K562 (cell line): Measurements from ENCODE around the gene THOC5. TPM values are rescaled to one million over a fixed set of nuclear protein-coding genes. Genes with fewer than 3 reads are reported as not detected.
A peak's percentile ranks its signal among the peaks of the same experiment; 100 is the strongest.

Source experiments
- ATAC-seq: fragments of 200-7000 bp; cut with Tn5 transposase; 3 replicates; pipeline ENCODE4 v1.9.1; 2020; ENCODE audit warnings: moderate library complexity
- BruUV-seq: library from RNA; stranded (reverse); fragments of 400-500 nt; replicated peaks from 2 replicates; lab custom pipeline; 2021; lab: Mats Ljungman, UMichigan
- CTCF ChIA-PET: fragments of 300-600 bp; formaldehyde crosslinking; extraction: SDS; loops from one replicate; lab custom pipeline; 2021; ENCODE audit warnings: low intra/inter-chr PET ratio; lab: Yijun Ruan, JAX
- POLR2A ChIA-PET: fragments of 300-600, 350-650 bp; sonication (Branson Sonifier 250); formaldehyde crosslinking; extraction: SDS; loops from one replicate; lab custom pipeline; 2021; ENCODE audit warnings: antibody characterized with exemption, inconsistent platforms; lab: Yijun Ruan, JAX
- DNase-seq, 4 experiments: peaks; one replicate each; pipeline versions ENCODE4 v3.0.0 to v3.0.0-alpha.2; 2011 to 2018; ENCODE audit warnings: low spot score in 3 of 4, mixed read lengths in 3 of 4; ENCODE audit errors: extremely low read depth in 1 of 4
- FAIRE-seq: peaks from 2 replicates; lab custom pipeline; 2011; peaks lifted over from hg19 to GRCh38; lab: Jason Lieb, UNC
- H2AFZ ChIP-seq: 2 replicates; pipeline ENCODE4 v1.6.0; 2011; ENCODE audit warnings: low read depth, low read length, control low read depth, inconsistent platforms
- H3K27ac ChIP-seq: fragments of 200-600 bp; 3 replicates; pipeline ENCODE4 v1.8.0; 2011; ENCODE audit warnings: low read depth, mild to moderate bottlenecking, control low read depth, inconsistent platforms, low read length, moderate library complexity, mixed read lengths; ENCODE audit errors: extremely low read depth
- H3K27me3 ChIP-seq, 2 experiments: fragments of 300-600 bp in 1 of 2; 2 replicates in 1 of 2; 3 replicates in 1 of 2; pipeline versions ENCODE4 v1.6.0 to v1.8.0; 2011; ENCODE audit warnings: inconsistent platforms in 2 of 2, low read length in 2 of 2, mild to moderate bottlenecking in 1 of 2, mixed read lengths in 1 of 2, moderate library complexity in 1 of 2; ENCODE audit not compliant: control insufficient read depth in 2 of 2, insufficient read depth in 2 of 2
- H3K36me3 ChIP-seq: fragments of 300-600 bp; 3 replicates; pipeline ENCODE4 v1.8.0; 2011; ENCODE audit warnings: mild to moderate bottlenecking, low read length, inconsistent platforms; ENCODE audit not compliant: control insufficient read depth, insufficient read depth
- H3K4me1 ChIP-seq, 2 experiments: fragments of 200-600 bp in 1 of 2; replicated peaks in 1 of 2; 2 replicates in 1 of 2; 3 replicates in 1 of 2; pipeline versions ENCODE4 v1.5.1 to v1.8.0; 2011; ENCODE audit warnings: inconsistent platforms in 2 of 2, low read length in 2 of 2, mild to moderate bottlenecking in 1 of 2, mixed read lengths in 1 of 2, moderate library complexity in 1 of 2; ENCODE audit not compliant: control insufficient read depth in 2 of 2, insufficient read depth in 2 of 2
- H3K4me2 ChIP-seq: 2 replicates; pipeline ENCODE4 v1.6.1; 2011; ENCODE audit warnings: low read length, control low read depth, inconsistent platforms, mixed read lengths; ENCODE audit not compliant: insufficient read depth
- H3K4me3 ChIP-seq: fragments of 200-600 bp; sonication (generic), shearing (Covaris generic); 2 replicates; pipeline ENCODE4 v1.5.1; 2016; ENCODE audit warnings: control low read depth, inconsistent platforms
- H3K79me2 ChIP-seq: fragments of 200-600 bp; 3 replicates; pipeline ENCODE4 v1.8.0; 2011; ENCODE audit warnings: low read length, inconsistent platforms; ENCODE audit not compliant: control insufficient read depth, insufficient read depth
- H3K9ac ChIP-seq, 2 experiments: 2 replicates each; pipeline versions ENCODE4 v1.6.0 to v1.6.1; 2011; ENCODE audit warnings: low read depth in 2 of 2, low read length in 2 of 2, control low read depth in 1 of 2, inconsistent platforms in 1 of 2, mild to moderate bottlenecking in 1 of 2, mixed read lengths in 1 of 2; ENCODE audit not compliant: insufficient read depth in 1 of 2
- H3K9me1 ChIP-seq: one replicate; pipeline ENCODE4 v1.6.0; 2011; ENCODE audit warnings: inconsistent platforms, mild to moderate bottlenecking, low read length, moderate library complexity; ENCODE audit not compliant: control insufficient read depth, insufficient read depth
- H3K9me3 ChIP-seq: replicated peaks from 2 replicates; pipeline ENCODE4 v1.5.1; 2011; ENCODE audit warnings: low read depth, low read length, inconsistent platforms; ENCODE audit not compliant: control insufficient read depth, insufficient read depth
- H4K20me1 ChIP-seq: replicated peaks from 2 replicates; pipeline ENCODE4 v1.6.1; 2011; ENCODE audit warnings: low read length, inconsistent platforms, mixed read lengths; ENCODE audit not compliant: control insufficient read depth, insufficient read depth
- ARID2 ChIP-seq: fragments of 450-650 bp; IDR thresholded peaks from 2 replicates; pipeline ENCODE4 v1.6.1; 2017; ENCODE audit warnings: antibody characterized with exemption, mild to moderate bottlenecking
- C11orf30 ChIP-seq: fragments of 450-650 bp; IDR thresholded peaks from 2 replicates; pipeline ENCODE4 v1.6.1; 2016; ENCODE audit warnings: low read depth, mild to moderate bottlenecking
- CBFA2T3 ChIP-seq: fragments of 450-650 bp; IDR thresholded peaks from 2 replicates; pipeline ENCODE4 v1.6.1; 2017
- CREM ChIP-seq: IDR thresholded peaks from 2 replicates; pipeline ENCODE4 v1.6.1; 2014; ENCODE audit warnings: antibody characterized with exemption, low read depth
- HLTF ChIP-seq: fragments of 450-650 bp; IDR thresholded peaks from 2 replicates; pipeline ENCODE4 v1.6.1; 2016
- KLF16 ChIP-seq: IDR thresholded peaks from 2 replicates; pipeline ENCODE4 v1.6.1; 2016; ENCODE audit warnings: antibody characterized with exemption
- NFE2 ChIP-seq: IDR thresholded peaks from 2 replicates; pipeline ENCODE4 v1.6.1; 2014; ENCODE audit warnings: antibody characterized with exemption, low read depth
- NFIC ChIP-seq: fragments of 450-650 bp; IDR thresholded peaks from 2 replicates; pipeline ENCODE4 v1.6.1; 2017; ENCODE audit warnings: mild to moderate bottlenecking, inconsistent platforms
- SMARCE1 ChIP-seq: fragments of 450-650 bp; IDR thresholded peaks from 2 replicates; pipeline ENCODE4 v1.7.1; 2016; ENCODE audit warnings: mild to moderate bottlenecking
- STAT5B ChIP-seq: fragments of 250-450 bp; sonication (Bioruptor Pico); IDR thresholded peaks from 2 replicates; pipeline ENCODE4 v1.8.0; 2021; ENCODE audit warnings: mild to moderate bottlenecking, inconsistent platforms
- TAF1 ChIP-seq: IDR thresholded peaks from 2 replicates; pipeline ENCODE4 v1.6.1; 2011; ENCODE audit warnings: mild to moderate bottlenecking, low read length, moderate library complexity; ENCODE audit not compliant: insufficient read depth, control insufficient read depth, severe bottlenecking; ENCODE audit errors: extremely low read depth
- TBL1XR1 ChIP-seq, 2 experiments: IDR thresholded peaks; 2 replicates each; pipeline ENCODE4 v1.6.1; 2012; ENCODE audit warnings: improper control_type of control experiment in 2 of 2, low read length in 2 of 2, mild to moderate bottlenecking in 1 of 2
- TCFL5 ChIP-seq: fragments of 250-450 bp; sonication (Bioruptor Pico); conservative IDR thresholded peaks from 2 replicates; pipeline ENCODE4 v1.6.1; 2021; ENCODE audit warnings: mild to moderate bottlenecking, moderate library complexity, matching md5 sums
- TEAD2 ChIP-seq: fragments of 450-650 bp; IDR thresholded peaks from 2 replicates; pipeline ENCODE4 v1.6.1; 2016; ENCODE audit warnings: missing genetic modification characterization, control low read depth, missing compliant biosample characterization
- XRCC4 ChIP-seq: IDR thresholded peaks from one replicate; pipeline ENCODE4 v1.6.1; 2011; ENCODE audit not compliant: insufficient read depth, insufficient read length; ENCODE audit errors: extremely low read depth
- XRCC5 ChIP-seq: fragments of 200-400 bp; formaldehyde crosslinking; IDR thresholded peaks from 2 replicates; pipeline ENCODE4 v1.6.1; 2017; ENCODE audit warnings: low read depth, mild to moderate bottlenecking, low read length
- ZFP1 ChIP-seq: fragments of 450-650 bp; formaldehyde crosslinking; IDR thresholded peaks from 2 replicates; pipeline ENCODE4 v1.4.0; 2020; ENCODE audit warnings: mild to moderate bottlenecking, mixed read lengths
- ZFP36 ChIP-seq: fragments of 150-350 bp; IDR thresholded peaks from 2 replicates; pipeline ENCODE4 v1.6.1; 2018; ENCODE audit warnings: low read length, low read depth; ENCODE audit not compliant: partially characterized antibody
- ZFX ChIP-seq: sonication (generic); formaldehyde crosslinking; IDR thresholded peaks from 2 replicates; pipeline ENCODE4 v1.8.0; 2022; ENCODE audit warnings: mild to moderate bottlenecking, missing genetic modification reagents, moderate library complexity
- ZNF316 ChIP-seq: fragments of 450-650 bp; IDR thresholded peaks from 2 replicates; pipeline ENCODE4 v1.6.1; 2016
- ZNF398 ChIP-seq: fragments of 250-450 bp; sonication (Bioruptor Pico); IDR thresholded peaks from 2 replicates; pipeline ENCODE4 v1.8.0; 2021; ENCODE audit warnings: moderate library complexity, mild to moderate bottlenecking, inconsistent platforms
- ZNF639 ChIP-seq, 2 experiments: fragments of 200-800 bp in 1 of 2; sonication (Bioruptor generic) in 1 of 2; sonication (generic) in 1 of 2; formaldehyde crosslinking in 1 of 2; IDR thresholded peaks in 1 of 2; conservative IDR thresholded peaks in 1 of 2; 2 replicates each; pipeline versions ENCODE4 v1.5.0 to v1.6.1; 2016 to 2020; ENCODE audit warnings: missing compliant biosample characterization in 1 of 2, missing genetic modification characterization in 1 of 2, missing genetic modification reagents in 1 of 2
- ZNF766 ChIP-seq: fragments of 200-800 bp; sonication (Bioruptor generic); conservative IDR thresholded peaks from 2 replicates; pipeline ENCODE4 v1.6.1; 2016; ENCODE audit warnings: missing genetic modification characterization, missing compliant biosample characterization
- ZSCAN29 ChIP-seq: fragments of 450-650 bp; IDR thresholded peaks from 2 replicates; pipeline ENCODE4 v1.6.1; 2017
- WGBS: fragments of 100-300 bp; shearing (Covaris generic); methylation state at CpG from one replicate; pipeline ENCODE4 v1.1.6; 2016; ENCODE audit warnings: low coverage, mixed read lengths; ENCODE audit not compliant: insufficient coverage; ENCODE audit errors: missing lambda C conversion rate; 5-methylcytosine and 5-hydroxymethylcytosine counted together
- in situ Hi-C: fragments of 300-500 bp; cut with MboI; formaldehyde crosslinking; loops from 4 replicates; pipeline ENCODE4 v1.15.0; 2018; ENCODE audit warnings: inconsistent platforms, mixed read lengths
- intact Hi-C: fragments of 100-400 bp; cut with micrococcal nuclease; formaldehyde crosslinking; loops from 2 replicates; pipeline ENCODE4 v1.14.2; 2022
- polyA plus RNA-seq, 8 experiments: library from polyadenylated mRNA; depleted of rRNA in 4 of 8; stranded (reverse) in 5 of 8; unstranded in 3 of 8; fragments of >200 nt; fragmentation: Nextera tagmentation in 2 of 8; fragmentation: Illumina TruSeq in 1 of 8; extraction: Ambion mirVana in 2 of 8; extraction: Trizol in 1 of 8; gene quantifications; 2 replicates each; pipeline versions ENCODE4 v1.2.1 to v1.2.3, GENCODE V29; 2011 to 2014; ENCODE audit warnings: inconsistent platforms in 1 of 8, missing spikeins in 1 of 8
- total RNA-seq, 7 experiments: library from RNA; depleted of rRNA in 6 of 7; stranded (reverse); fragments of >200 nt in 6 of 7; fragmentation: Illumina TruSeq in 2 of 7; extraction: Trizol in 2 of 7; gene quantifications; 2 replicates each; pipeline versions ENCODE4 v1.2.1 to v1.2.3, GENCODE V29; 2011 to 2021; ENCODE audit warnings: low replicate concordance in 1 of 7

Gene THOC5
- total and polyA plus RNA-seq, 9 of the 15 experiments (the other 6 are each of a cell fraction or from before 2014, with no cell fraction given) = 45.3 to 96.5 (median 51.4) TPM

DNA sequence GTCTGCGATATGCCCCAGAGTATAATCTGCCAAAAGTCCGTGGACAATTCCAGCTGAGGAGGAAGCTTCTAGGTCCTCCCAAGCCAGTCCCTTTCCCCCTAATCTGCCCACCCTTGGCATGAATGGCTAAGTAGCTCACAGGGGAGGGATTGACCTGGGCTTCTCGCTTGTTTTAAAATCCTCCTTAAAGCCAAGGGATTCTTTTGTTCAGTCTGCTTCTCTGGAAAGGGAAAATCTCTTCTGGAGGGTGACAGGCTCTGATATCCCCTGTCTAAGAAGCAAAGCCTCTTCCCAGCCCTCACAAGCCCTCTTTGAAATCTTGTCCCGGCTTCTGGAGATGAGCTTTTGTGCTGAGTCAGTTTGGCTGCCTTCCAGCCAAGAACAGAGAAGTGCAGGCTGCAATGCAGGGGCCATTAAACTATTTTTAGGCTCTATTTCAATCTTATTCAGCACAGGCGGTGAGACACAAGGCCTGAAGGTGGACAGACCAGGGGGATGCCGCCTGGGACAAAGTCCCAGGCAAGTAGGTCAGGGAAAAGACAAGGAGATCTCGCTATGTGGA, 49.7 kb downstream of the THOC5 start:
- Histone ChIP-seq H3K27me3 (no peaks in the 10 kb centered on the region), H3K9ac (peak overlapping the region in 1 of 2 experiments; percentile 24; a peak in 1 of 4 replicates), H3K36me3 (peaks cover 25% of the 10 kb centered on the region; the same call in 2 of the 3 replicates), H3K4me3 (no peak overlapping the region), H3K27ac (peak overlapping the region; percentile 62; the same call in 2 of the 3 replicates), H3K9me1 (peaks cover 4% of the 10 kb centered on the region), H3K4me1 (peaks cover 8 to 9% of the 10 kb centered on the region in 2 experiments; a peak in 3 of 5 replicates), H3K79me2 (no peaks in the 10 kb centered on the region), H2AFZ (no peak overlapping the region), H4K20me1 (no peaks in the 10 kb centered on the region), H3K9me3 (no peaks in the 10 kb centered on the region), H3K4me2 (peak overlapping the region; percentile 32; the same call in 1 of the 2 replicates)
- intact Hi-C loops (no loop called here), in situ Hi-C loops (no loop called here)
- 6% methylated on average over 6 of the region's 7 CpGs for WGBS
- POLR2A ChIA-PET = interaction anchor here (1.0 to 1.1 kb wide), 3 partner anchors 24 to 42 kb away, joined by 3 read pairs; partner anchors contain the start of gene NEFH
- CTCF ChIA-PET = no interaction called here
- FAIRE-seq (peak; percentile 95), ATAC-seq (peak; percentile 94), DNase-seq (peak in 2 of 4 experiments; percentile 71 to 87)
- no TSS peak for BruUV-seq
- TF ChIP-seq ZFP1 (no peak), XRCC5 (no peak), TCFL5 (CRISPR knock-in tag) (no peak), NFIC (peak; percentile 96), CBFA2T3 (peak; percentile 46), ZSCAN29 (no peak), TBL1XR1 (IDR thresholded peaks at IDR 0.05; ENCODE audit: low read length in 2 of 2) (no peak), ZFP36 (peak; percentile 71), ZNF398 (CRISPR knock-in tag) (no peak), HLTF (no peak), ZNF639 (CRISPR knock-in tag; conservative IDR thresholded peaks at IDR 0.05 in 1 of 2, IDR thresholded peaks at IDR 0.05 in 1 of 2) (no peak), ARID2 (no peak), KLF16 (no peak), NFE2 (peak; percentile 93), SMARCE1 (no peak), TAF1 (no peak), CREM (no peak), STAT5B (CRISPR knock-in tag) (no peak), ZFX (no peak), C11orf30 (peak; percentile 97), ZNF766 (CRISPR knock-in tag) (no peak), ZNF316 (peak; percentile 98), TEAD2 (tag) (no peak), XRCC4 (no peak)
